Activated naive CD8-positive, alpha-beta T cell treated with anti-CD3 and anti-CD28 coated beads, Interleukin-2, amount 10 ng/mL, durations not matched to agents 7 days and 5 days (primary cell): ENCODE measurements around the gene ASTL. TPM values are rescaled to one million over a fixed set of nuclear protein-coding genes. Genes with fewer than 3 reads are reported as not detected.

ENCODE experiments used
- ATAC-seq: fragments of 150-1000 bp; cut with Tn5 transposase; one replicate; pipeline ENCODE4 v1.10.0; 2021; ENCODE audit warnings: low read depth, moderate library complexity
- POLR2A ChIA-PET: fragments of 350-600 bp; sonication (Branson Sonifier 250); formaldehyde crosslinking; loops from one replicate; lab custom pipeline; 2021; ENCODE audit warnings: antibody characterized with exemption; lab: Charles Lee
- DNase-seq: peaks from one replicate; pipeline ENCODE4 v3.0.0; 2021
- H3K27ac Mint-ChIP-seq: one replicate; pipeline ENCODE4 v1.8.0; 2022; ENCODE audit warnings: mild to moderate bottlenecking, mixed read lengths
- H3K27me3 Mint-ChIP-seq: one replicate; pipeline ENCODE4 v1.8.0; 2022; ENCODE audit warnings: mild to moderate bottlenecking, moderate library complexity, mixed read lengths
- H3K36me3 Mint-ChIP-seq: one replicate; pipeline ENCODE4 v1.8.0; 2021; ENCODE audit warnings: mild to moderate bottlenecking, mixed read lengths
- H3K4me1 Mint-ChIP-seq: one replicate; pipeline ENCODE4 v1.8.0; 2021; ENCODE audit warnings: mixed read lengths
- H3K4me3 Mint-ChIP-seq: one replicate; pipeline ENCODE4 v1.8.0; 2022; ENCODE audit warnings: mild to moderate bottlenecking, moderate library complexity, mixed read lengths
- H3K9me3 Mint-ChIP-seq: one replicate; pipeline ENCODE4 v1.8.0; 2021; ENCODE audit warnings: mixed read lengths
- total RNA-seq, 2 experiments: library from RNA; stranded (reverse); gene quantifications; one replicate each; pipeline ENCODE4 v1.2.3, GENCODE V29; 2021

Gene ASTL
- total RNA-seq, 2 experiments from 2014 or later = 12.2 to 14.7 TPM

GRCh38 chr2:96139181-96139758 is 968 bp upstream of the ASTL start:
- DNase-seq (no peak), ATAC-seq (no peak)
- POLR2A ChIA-PET = interaction anchor here (0.9 to 5.5 kb wide), 5 partner anchors 8 to 69 kb away, joined by 3 to 63 read pairs (median 10); partner anchors contain the start of gene STARD7
- Mint-ChIP-seq H3K27ac (peak overlapping the region; percentile 30), H3K9me3 (no peaks in the 10 kb centered on the region), H3K4me3 (no peak overlapping the region), H3K27me3 (no peaks in the 10 kb centered on the region), H3K4me1 (peaks cover 13% of the 10 kb centered on the region), H3K36me3 (no peaks in the 10 kb centered on the region)

GRCh38 chr2:96137321-96138178 is 752 bp downstream of the ASTL start:
- no peaks in the 10 kb centered on the region for H3K36me3 Mint-ChIP-seq
- no peak for ATAC-seq
- POLR2A ChIA-PET = interaction anchor here (0.7 to 5.5 kb wide), 5 partner anchors 10 to 71 kb away, joined by 3 to 63 read pairs (median 10); partner anchors contain the start of gene STARD7
- no peak for DNase-seq
- no peaks in the 10 kb centered on the region for H3K27me3 Mint-ChIP-seq
- H3K4me3 Mint-ChIP-seq = no peak overlapping the region
- H3K9me3 Mint-ChIP-seq = no peaks in the 10 kb centered on the region
- H3K27ac Mint-ChIP-seq = no peak overlapping the region
- no peaks in the 10 kb centered on the region for H3K4me1 Mint-ChIP-seq

GRCh38 chr2:96136129-96136720 is 2.1 kb downstream of the ASTL start:
- Mint-ChIP-seq H3K4me3 (no peak overlapping the region), H3K4me1 (no peaks in the 10 kb centered on the region), H3K27ac (no peak overlapping the region), H3K36me3 (no peaks in the 10 kb centered on the region), H3K9me3 (no peaks in the 10 kb centered on the region), H3K27me3 (no peaks in the 10 kb centered on the region)
- DNase-seq = no peak
- ATAC-seq = no peak
- POLR2A ChIA-PET = interaction anchor here (4.0 kb wide), 1 partner anchor 11 kb away, joined by 16 read pairs; no protein-coding TSS in a partner anchor

GRCh38 chr2:96135621-96136020 is 2.7 kb downstream of the ASTL start:
- ATAC-seq = no peak
- POLR2A ChIA-PET = no interaction called here
- Mint-ChIP-seq H3K9me3 (no peaks in the 10 kb centered on the region), H3K36me3 (no peaks in the 10 kb centered on the region), H3K4me1 (peaks cover 2% of the 10 kb centered on the region), H3K4me3 (no peak overlapping the region), H3K27ac (no peak overlapping the region), H3K27me3 (no peaks in the 10 kb centered on the region)
- no peak for DNase-seq

GRCh38 chr2:96135171-96135570 is 3.1 kb downstream of the ASTL start:
- Mint-ChIP-seq H3K9me3 (no peaks in the 10 kb centered on the region), H3K4me1 (peaks cover 6% of the 10 kb centered on the region), H3K27ac (no peak overlapping the region), H3K36me3 (no peaks in the 10 kb centered on the region), H3K4me3 (no peak overlapping the region), H3K27me3 (no peaks in the 10 kb centered on the region)
- ATAC-seq (no peak), DNase-seq (no peak)
- POLR2A ChIA-PET = no interaction called here

- H3K9me3 Mint-ChIP-seq = no peaks in the 10 kb centered on the region
- H3K4me3 Mint-ChIP-seq = no peak overlapping the region
- no peaks in the 10 kb centered on the region for H3K27me3 Mint-ChIP-seq
- DNase-seq (no peak), ATAC-seq (no peak)
- no peaks in the 10 kb centered on the region for H3K36me3 Mint-ChIP-seq
- POLR2A ChIA-PET = no interaction called here
- H3K27ac Mint-ChIP-seq = no peak overlapping the region
- peaks cover 6% of the 10 kb centered on the region for H3K4me1 Mint-ChIP-seq
These were observed 3.9 kb downstream of the ASTL start for GRCh38 chr2:96134421-96134820.

GRCh38 chr2:96131813-96132745 is 6.2 kb downstream of the ASTL start:
- Mint-ChIP-seq H3K27me3 (no peaks in the 10 kb centered on the region), H3K4me3 (no peak overlapping the region), H3K27ac (peak overlapping the region; percentile 45), H3K4me1 (peaks cover 6% of the 10 kb centered on the region), H3K36me3 (no peaks in the 10 kb centered on the region), H3K9me3 (no peaks in the 10 kb centered on the region)
- no peak for DNase-seq
- POLR2A ChIA-PET = interaction anchor here (0.6 kb wide), 1 partner anchor 51 kb away, joined by 5 read pairs; no protein-coding TSS in a partner anchor
- no peak for ATAC-seq

GRCh38 chr2:96131152-96131812 is 7.0 kb downstream of the ASTL start:
- no peaks in the 10 kb centered on the region for H3K27me3 Mint-ChIP-seq
- ATAC-seq (no peak), DNase-seq (no peak)
- no peaks in the 10 kb centered on the region for H3K36me3 Mint-ChIP-seq
- no peak overlapping the region for H3K27ac Mint-ChIP-seq
- no peaks in the 10 kb centered on the region for H3K9me3 Mint-ChIP-seq
- peaks cover 6% of the 10 kb centered on the region for H3K4me1 Mint-ChIP-seq
- POLR2A ChIA-PET = interaction anchor here (0.6 kb wide), 1 partner anchor 52 kb away, joined by 5 read pairs; no protein-coding TSS in a partner anchor
- H3K4me3 Mint-ChIP-seq = no peak overlapping the region

GRCh38 chr2:96130483-96130882 is 7.8 kb downstream of the ASTL start:
- H3K27me3 Mint-ChIP-seq = no peaks in the 10 kb centered on the region
- POLR2A ChIA-PET = interaction anchor here (1.2 kb wide), 1 partner anchor 13 kb away, joined by 3 read pairs; no protein-coding TSS in a partner anchor
- H3K27ac Mint-ChIP-seq = peak overlapping the region; percentile 54
- H3K4me3 Mint-ChIP-seq = no peak overlapping the region
- no peaks in the 10 kb centered on the region for H3K36me3 Mint-ChIP-seq
- DNase-seq = no peak
- no peaks in the 10 kb centered on the region for H3K9me3 Mint-ChIP-seq
- peaks cover 6% of the 10 kb centered on the region for H3K4me1 Mint-ChIP-seq
- no peak for ATAC-seq

- ATAC-seq (no peak), DNase-seq (no peak)
- H3K27me3 Mint-ChIP-seq = no peaks in the 10 kb centered on the region
- no peak overlapping the region for H3K27ac Mint-ChIP-seq
- POLR2A ChIA-PET = interaction anchor here (1.2 kb wide), 1 partner anchor 14 kb away, joined by 3 read pairs; no protein-coding TSS in a partner anchor
- H3K4me3 Mint-ChIP-seq = no peak overlapping the region
- peaks cover 6% of the 10 kb centered on the region for H3K4me1 Mint-ChIP-seq
- H3K36me3 Mint-ChIP-seq = no peaks in the 10 kb centered on the region
- H3K9me3 Mint-ChIP-seq = no peaks in the 10 kb centered on the region
These were observed 8.7 kb downstream of the ASTL start for GRCh38 chr2:96129528-96130120.

GRCh38 chr2:96128456-96128855 is 9.8 kb downstream of the ASTL start:
- no peak for DNase-seq
- no peak for ATAC-seq
- Mint-ChIP-seq H3K36me3 (no peaks in the 10 kb centered on the region), H3K4me3 (no peak overlapping the region), H3K9me3 (no peaks in the 10 kb centered on the region), H3K27me3 (no peaks in the 10 kb centered on the region), H3K27ac (no peak overlapping the region), H3K4me1 (peaks cover 6% of the 10 kb centered on the region)
- POLR2A ChIA-PET = no interaction called here
